GM21447 (cell line): ENCODE data around the gene SPACA4.
"Not testable (repeated sequence)": the region's sequence is repeated elsewhere in the genome, so short reads cannot be mapped to it uniquely, and the experiment has no call there.

Source experiments
- ATAC-seq: cut with Tn5 transposase; IDR thresholded peaks from one replicate; pipeline ENCODE4 v1.9.1; 2021; ENCODE audit not compliant: unreplicated experiment

Gene SPACA4

GRCh38 chr19:48618278-48618915, 11.9 kb downstream of the SPACA4 start:
- ATAC-seq = no peak

- peak; percentile 75 for ATAC-seq
These were observed 12.6 kb downstream of the SPACA4 start, which contains the start of the genes RPL18 and SPHK2 for GRCh38 chr19:48618916-48619691. TSS of gene RPL18 (minus strand) at chr19:48619178. CDS start at chr19:48619143, 35 bp downstream. TSS of gene SPHK2 (plus strand) at chr19:48619506. CDS start at chr19:48620515, 1,009 bp downstream.

GRCh38 chr19:48619692-48620585, 13.4 kb downstream of the SPACA4 start:
- no peak for ATAC-seq

GRCh38 chr19:48623556-48624066, 17.1 kb downstream of the SPACA4 start:
- ATAC-seq = no peak

GRCh38 chr19:48624067-48624594, 17.6 kb downstream of the SPACA4 start:
- peak; percentile 52 for ATAC-seq

GRCh38 chr19:48624791-48625723, 18.5 kb downstream of the SPACA4 start:
- no peak for ATAC-seq

- ATAC-seq = no peak
These were observed 19.4 kb downstream of the SPACA4 start for GRCh38 chr19:48625891-48626327.

GRCh38 chr19:48627201-48627864, 20.8 kb downstream of the SPACA4 start:
- ATAC-seq = no peak

- ATAC-seq = no peak
These were observed 21.3 kb downstream of the SPACA4 start for GRCh38 chr19:48627865-48628314.

- ATAC-seq = no peak
These were observed 22.1 kb downstream of the SPACA4 start for GRCh38 chr19:48628486-48629296.

GRCh38 chr19:48629297-48629598, 22.7 kb downstream of the SPACA4 start:
- no peak for ATAC-seq

GRCh38 chr19:48629599-48630295, 23.2 kb downstream of the SPACA4 start:
- ATAC-seq = no peak

GRCh38 chr19:48630296-48631063, 23.9 kb downstream of the SPACA4 start:
- ATAC-seq = no peak

- no peak for ATAC-seq
These were observed 24.7 kb downstream of the SPACA4 start for GRCh38 chr19:48631225-48631624.

- ATAC-seq = not testable (repeated sequence)
These were observed 25.7 kb downstream of the SPACA4 start for GRCh38 chr19:48632286-48632685.

- no peak for ATAC-seq
These were observed 26.2 kb downstream of the SPACA4 start for GRCh38 chr19:48632692-48633147.
